Type B pancreatic cell (in vitro differentiated cells): ENCODE results near the gene EBF3. TPM values are rescaled to one million over a fixed set of nuclear protein-coding genes. Genes with fewer than 3 reads are reported as not detected.

Experiments used
- DNase-seq: peaks from one replicate; pipeline ENCODE4 v3.0.0; 2021; ENCODE audit warnings: mixed read lengths; ENCODE audit not compliant: unreplicated experiment; ENCODE audit errors: extremely low spot score
- H3K27ac Mint-ChIP-seq: 2 replicates; pipeline ENCODE4 v1.8.0; 2021; ENCODE audit warnings: mild to moderate bottlenecking, mixed read lengths
- H3K27me3 Mint-ChIP-seq: 2 replicates; pipeline ENCODE4 v1.8.0; 2021; ENCODE audit warnings: mixed read lengths
- H3K36me3 Mint-ChIP-seq: 2 replicates; pipeline ENCODE4 v1.8.0; 2021; ENCODE audit warnings: mixed read lengths
- H3K4me1 Mint-ChIP-seq: one replicate; pipeline ENCODE4 v1.8.0; 2021; ENCODE audit warnings: mixed read lengths; ENCODE audit not compliant: unreplicated experiment
- H3K4me3 Mint-ChIP-seq: 2 replicates; pipeline ENCODE4 v1.8.0; 2021; ENCODE audit warnings: mild to moderate bottlenecking, mixed read lengths
- H3K9me3 Mint-ChIP-seq: 2 replicates; pipeline ENCODE4 v1.8.0; 2021; ENCODE audit warnings: mixed read lengths
- CTCF ChIP-seq: fragments of 200-600 bp; sonication (generic); conservative IDR thresholded peaks from 2 replicates; pipeline ENCODE4 v1.5.0; 2021; ENCODE audit warnings: antibody characterized with exemption, mild to moderate bottlenecking
- total RNA-seq: library from RNA; stranded (reverse); gene quantifications from 2 replicates; pipeline ENCODE4 v1.2.1, GENCODE V29; 2021; ENCODE audit warnings: low replicate concordance

Gene EBF3
- total RNA-seq, 1 donor from 2014 or later = 26.1 TPM

GRCh38 chr10:129919358-129919757 is 44.7 kb downstream of the EBF3 start:
- H3K9me3 Mint-ChIP-seq = no peaks in the 10 kb centered on the region
- H3K4me1 Mint-ChIP-seq = no peaks in the 10 kb centered on the region
- no peak for TF ChIP-seq CTCF
- DNase-seq = no peak
- peaks cover 3% of the 10 kb centered on the region for H3K27me3 Mint-ChIP-seq
- H3K27ac Mint-ChIP-seq = no peak overlapping the region
- H3K36me3 Mint-ChIP-seq = no peaks in the 10 kb centered on the region
- no peak overlapping the region for H3K4me3 Mint-ChIP-seq

DNA sequence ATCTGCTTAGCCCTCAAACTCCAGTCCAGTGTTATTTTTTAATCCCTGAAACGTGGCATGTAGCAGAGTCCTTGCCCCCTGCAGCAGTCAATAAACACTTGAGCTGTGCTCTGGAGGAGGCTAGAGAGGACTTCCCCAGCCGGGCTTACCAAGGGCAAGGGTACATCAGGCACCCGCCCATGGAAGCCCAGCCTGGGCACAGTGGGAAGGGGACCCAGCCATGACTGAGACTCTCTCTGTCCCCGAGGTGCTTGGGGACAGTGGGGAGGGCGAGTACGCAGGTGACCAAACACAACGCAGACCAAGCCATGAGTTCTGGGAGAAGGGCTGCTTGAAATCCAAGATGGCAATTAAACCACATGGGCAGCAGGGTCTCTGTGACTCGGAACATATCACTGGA is 45.2 kb downstream of the EBF3 start:
- peaks cover 5% of the 10 kb centered on the region for H3K27me3 Mint-ChIP-seq
- H3K4me3 Mint-ChIP-seq = no peak overlapping the region
- H3K4me1 Mint-ChIP-seq = peaks cover 2% of the 10 kb centered on the region
- no peaks in the 10 kb centered on the region for H3K9me3 Mint-ChIP-seq
- H3K36me3 Mint-ChIP-seq = no peaks in the 10 kb centered on the region
- no peak overlapping the region for H3K27ac Mint-ChIP-seq
- no peak for TF ChIP-seq CTCF
- no peak for DNase-seq

- Mint-ChIP-seq H3K4me3 (no peak overlapping the region), H3K27me3 (peaks cover 7% of the 10 kb centered on the region), H3K4me1 (peaks cover 5% of the 10 kb centered on the region), H3K27ac (no peak overlapping the region), H3K36me3 (no peaks in the 10 kb centered on the region), H3K9me3 (no peaks in the 10 kb centered on the region)
- no peak for DNase-seq
- TF ChIP-seq CTCF = no peak
Measured at GRCh38 chr10:129918401-129918800, 45.7 kb downstream of the EBF3 start.

DNA sequence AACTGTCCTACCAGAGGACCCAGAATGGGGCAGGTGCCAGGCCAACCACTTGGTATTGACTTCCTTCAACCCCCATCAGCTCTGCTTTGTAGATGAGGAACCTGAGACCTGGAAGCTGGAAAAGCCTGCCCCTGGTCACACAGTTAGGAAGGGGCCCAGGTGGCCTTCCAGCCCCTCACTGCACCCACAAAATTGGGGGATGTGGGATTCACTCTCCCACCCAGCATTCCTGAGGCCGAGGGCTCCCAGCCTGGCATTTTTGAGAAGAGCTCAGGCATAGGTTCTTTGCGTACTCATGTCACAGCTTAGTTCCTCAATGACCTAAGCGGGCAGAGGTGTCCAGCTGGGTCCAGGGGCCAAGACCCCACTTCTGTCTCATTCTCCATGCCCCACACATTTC is 46.1 kb downstream of the EBF3 start:
- H3K36me3 Mint-ChIP-seq = no peaks in the 10 kb centered on the region
- peaks cover 9% of the 10 kb centered on the region for H3K4me1 Mint-ChIP-seq
- no peak for TF ChIP-seq CTCF
- peaks cover 7% of the 10 kb centered on the region for H3K27me3 Mint-ChIP-seq
- no peak overlapping the region for H3K27ac Mint-ChIP-seq
- DNase-seq = no peak
- no peak overlapping the region for H3K4me3 Mint-ChIP-seq
- H3K9me3 Mint-ChIP-seq = no peaks in the 10 kb centered on the region

- Mint-ChIP-seq H3K27me3 (peaks cover 13% of the 10 kb centered on the region), H3K9me3 (no peaks in the 10 kb centered on the region), H3K4me1 (peaks cover 18% of the 10 kb centered on the region), H3K27ac (no peak overlapping the region), H3K4me3 (no peak overlapping the region), H3K36me3 (no peaks in the 10 kb centered on the region)
- TF ChIP-seq CTCF = no peak
- DNase-seq = no peak
Measured at GRCh38 chr10:129916506-129916995, 47.5 kb downstream of the EBF3 start.
